OCI-LY1 (cell line): ENCODE measurements around the gene RASL10A.

Experiments used
- CTCF ChIP-seq: fragments of 200-600 bp; sonication (generic), shearing (Covaris generic); IDR thresholded peaks from 2 replicates; pipeline ENCODE4 v1.5.1; 2017; ENCODE audit warnings: mild to moderate bottlenecking, antibody characterized with exemption, low read length, moderate library complexity, mixed read lengths
- EZH2 ChIP-seq: fragments of 200-600 bp; sonication (generic), shearing (Covaris generic); IDR thresholded peaks from 2 replicates; pipeline ENCODE4 v1.8.0; 2017; ENCODE audit warnings: borderline replicate concordance, mixed run types, mild to moderate bottlenecking, antibody characterized with exemption, low read length, moderate library complexity, mixed read lengths

- TF ChIP-seq CTCF: no peak
- TF ChIP-seq EZH2: no peak
Observed at GRCh38 chr22:29330291-29330690, 14.8 kb upstream of the RASL10A start.
